ENCODE measurements around the gene ANP32E.
A peak's percentile ranks its signal among the peaks of the same experiment; 100 is the strongest.
"Not testable (repeated sequence)": the region's sequence is repeated elsewhere in the genome, so short reads cannot be mapped to it uniquely, and the experiment has no call there.

ANP32E gene

DNA sequence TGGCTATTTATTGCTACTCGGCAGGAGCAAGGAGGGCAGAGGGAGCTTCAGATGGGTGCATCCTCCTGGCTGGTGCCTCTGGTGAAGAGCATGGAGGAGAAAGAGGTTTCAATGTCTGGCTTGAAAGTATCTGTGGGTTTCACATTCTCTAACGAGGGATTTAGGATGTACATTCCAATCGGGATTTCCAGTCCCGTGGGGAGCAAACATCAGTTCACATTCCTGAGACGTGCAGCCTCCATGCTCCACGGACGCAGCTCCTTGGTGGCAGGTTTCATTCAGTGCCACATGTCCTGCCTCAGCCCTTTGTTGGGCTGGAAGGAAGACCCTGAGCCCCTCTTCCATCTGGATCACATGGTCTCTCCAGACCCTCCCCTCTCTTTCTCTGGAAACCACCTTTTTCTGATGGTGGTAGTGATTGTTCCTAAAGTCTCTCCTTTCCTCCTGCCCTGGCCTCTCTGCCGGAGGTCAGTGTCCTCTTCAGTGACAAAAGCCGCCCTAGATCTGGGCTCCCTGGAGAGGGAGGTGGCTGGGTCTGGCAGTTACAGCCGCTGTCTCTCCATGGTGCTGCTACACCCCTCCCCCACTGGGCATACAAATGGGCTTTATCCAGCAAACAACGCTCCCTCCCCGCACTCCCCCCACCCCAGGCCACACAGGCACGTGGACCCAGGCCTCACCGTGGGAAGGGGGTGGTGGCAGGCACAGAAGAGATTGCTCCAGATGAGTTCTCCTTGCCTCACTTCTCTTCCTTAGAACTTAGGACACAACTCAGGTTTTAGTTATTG lies 20.8 kb upstream of the ANP32E start:
- DNase-seq: peak; percentile 15 to 29

DNA sequence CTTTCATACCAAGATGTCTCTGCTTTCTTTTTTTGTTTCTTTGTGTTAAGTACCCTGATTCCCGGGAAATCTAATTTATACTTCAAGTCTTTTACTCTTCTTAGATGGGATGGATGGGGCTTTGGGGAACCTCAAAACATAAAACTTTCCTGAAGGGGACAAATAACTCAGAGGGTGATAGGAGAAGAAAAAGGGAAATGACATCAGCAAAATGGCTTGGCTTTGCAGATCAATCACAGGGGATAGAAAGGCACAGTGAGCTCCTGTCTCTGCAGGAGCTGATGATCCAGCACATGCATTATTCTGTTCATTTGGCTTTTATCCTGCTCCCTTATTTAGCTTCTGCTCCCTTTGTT lies 20.3 kb upstream of the ANP32E start:
- DNase-seq: no peak

DNA sequence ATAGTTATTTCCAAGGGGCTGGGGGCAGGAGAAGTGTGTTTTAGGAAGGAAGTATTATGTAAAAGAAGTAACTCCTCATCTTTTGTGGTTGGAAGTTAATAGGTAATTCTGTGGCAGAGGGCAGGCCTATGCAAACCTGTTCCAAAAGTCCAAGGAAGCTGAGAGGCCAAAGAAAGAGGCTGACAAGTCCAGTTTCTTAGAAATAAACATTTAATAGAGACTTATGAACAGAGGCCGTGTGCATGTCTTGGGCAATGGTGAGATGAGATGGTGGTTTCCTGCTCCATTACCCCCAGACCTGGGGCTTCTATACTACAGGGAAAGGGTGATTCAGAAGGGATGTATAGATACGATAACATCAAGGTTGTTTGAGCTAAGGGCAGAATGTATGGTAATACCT lies 14.0 kb upstream of the ANP32E start:
- DNase-seq: no peak

DNA sequence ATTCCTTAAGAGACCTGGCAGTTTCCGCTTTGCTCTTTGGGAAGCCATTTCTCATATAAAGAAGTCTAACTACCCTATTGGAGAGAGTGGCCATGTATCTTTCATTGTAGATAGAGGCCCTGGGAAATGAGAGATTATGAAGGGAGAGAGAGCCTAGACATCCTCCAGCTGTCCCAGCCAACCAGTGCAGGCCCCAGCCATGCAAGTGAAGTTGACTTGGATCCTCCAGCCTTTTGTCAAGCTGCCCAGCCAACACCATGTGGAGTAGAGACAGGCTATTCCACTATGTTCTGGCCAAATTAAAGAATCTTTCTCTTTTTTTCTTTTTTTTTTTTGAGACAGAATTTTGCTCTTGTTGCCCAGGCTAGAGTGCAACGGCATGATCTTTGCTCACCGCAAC lies 7.1 kb upstream of the ANP32E start:
- DNase-seq: no peak

DNA sequence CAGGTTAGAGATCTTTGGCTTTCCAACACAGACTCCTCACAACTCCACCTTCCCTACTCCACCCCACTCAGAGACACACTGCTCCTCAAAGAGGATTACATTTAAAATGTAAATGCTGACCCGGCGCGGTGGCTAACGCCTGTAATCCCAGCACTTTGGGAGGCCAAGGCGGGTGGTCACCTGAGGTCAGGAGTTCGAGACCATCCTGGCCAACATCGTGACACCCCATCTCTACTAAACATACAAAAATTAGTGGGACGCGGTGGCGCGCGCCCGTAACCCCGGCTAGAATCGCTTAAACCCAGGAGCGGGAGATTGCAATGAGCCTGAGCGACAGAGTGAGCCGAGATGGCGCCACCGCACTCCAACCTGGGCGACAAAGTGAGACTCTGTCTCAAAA lies 1.8 kb upstream of the ANP32E start:
- DNase-seq: no peak

DNA sequence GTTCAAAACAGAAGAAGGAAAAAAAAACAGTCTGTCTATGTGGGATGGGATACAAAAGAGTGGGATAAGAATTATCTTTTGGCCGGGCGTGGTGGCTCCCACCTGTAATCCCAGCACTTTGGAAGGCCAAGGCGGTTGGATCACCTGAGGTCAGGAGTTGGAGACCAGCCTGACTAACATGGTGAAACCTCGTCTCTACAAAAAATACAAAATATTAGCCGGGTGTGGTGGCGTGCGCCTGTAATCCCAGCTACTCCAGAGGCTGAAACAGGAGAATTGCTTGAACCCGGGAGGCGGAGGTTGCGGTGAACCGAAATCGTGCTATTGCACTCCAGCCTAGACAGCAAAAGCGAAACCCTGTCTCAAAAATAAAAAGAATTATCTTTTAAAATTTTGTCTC lies 1.3 kb upstream of the ANP32E start:
- not testable (repeated sequence) for DNase-seq

DNA sequence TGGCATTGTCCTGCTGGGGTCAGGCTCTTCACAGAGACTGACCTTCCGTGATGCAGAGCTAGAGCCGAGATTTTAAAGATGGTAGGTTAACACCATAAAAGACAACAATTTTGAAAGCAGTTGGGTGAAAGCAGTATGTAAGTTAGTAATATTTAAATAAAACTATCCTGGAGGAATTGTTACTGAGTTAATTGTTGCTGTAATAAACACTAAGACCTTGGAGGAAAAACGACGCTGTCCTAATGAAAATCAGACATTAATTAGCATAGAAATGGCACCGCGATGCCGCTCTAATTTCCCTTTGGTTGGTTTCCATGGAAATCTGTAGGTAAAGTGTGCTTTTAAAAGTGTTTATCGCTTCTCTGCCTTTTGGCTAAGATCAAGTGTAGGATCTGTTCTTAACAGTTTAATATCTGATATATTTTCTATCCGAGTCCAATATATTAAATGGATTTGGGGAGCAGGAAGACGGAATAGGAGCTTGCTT lies 745 bp upstream of the ANP32E start:
- no peak for DNase-seq

DNA sequence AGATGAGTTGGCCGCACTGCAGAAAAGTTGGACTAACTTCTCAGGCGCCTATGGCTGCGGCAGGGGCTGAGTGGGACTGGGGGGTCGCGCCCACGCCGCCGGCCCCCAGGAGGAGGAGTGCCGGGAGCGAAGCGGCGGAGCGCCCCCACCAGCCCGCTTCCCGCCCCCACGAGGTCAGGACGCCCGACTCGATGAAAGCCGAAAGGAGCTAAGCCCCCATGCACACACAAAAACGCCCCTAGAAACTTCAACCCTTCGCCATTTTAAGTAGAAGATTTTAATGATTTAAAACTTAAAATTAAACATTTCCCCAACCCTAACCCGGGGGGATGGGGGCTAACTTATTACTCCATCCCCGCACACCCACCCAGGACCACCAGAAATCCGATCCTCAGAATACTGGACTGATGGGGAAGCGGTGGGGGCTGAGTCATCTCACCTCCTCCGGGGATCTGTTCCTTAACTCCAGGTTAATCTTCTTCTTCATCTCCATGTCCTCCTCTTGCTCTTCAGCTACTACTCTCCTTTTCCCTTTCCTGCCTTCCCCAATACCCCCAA lies 539 bp downstream of the ANP32E start:
- peak in 1 of 2 donors; percentile 21 for DNase-seq

DNA sequence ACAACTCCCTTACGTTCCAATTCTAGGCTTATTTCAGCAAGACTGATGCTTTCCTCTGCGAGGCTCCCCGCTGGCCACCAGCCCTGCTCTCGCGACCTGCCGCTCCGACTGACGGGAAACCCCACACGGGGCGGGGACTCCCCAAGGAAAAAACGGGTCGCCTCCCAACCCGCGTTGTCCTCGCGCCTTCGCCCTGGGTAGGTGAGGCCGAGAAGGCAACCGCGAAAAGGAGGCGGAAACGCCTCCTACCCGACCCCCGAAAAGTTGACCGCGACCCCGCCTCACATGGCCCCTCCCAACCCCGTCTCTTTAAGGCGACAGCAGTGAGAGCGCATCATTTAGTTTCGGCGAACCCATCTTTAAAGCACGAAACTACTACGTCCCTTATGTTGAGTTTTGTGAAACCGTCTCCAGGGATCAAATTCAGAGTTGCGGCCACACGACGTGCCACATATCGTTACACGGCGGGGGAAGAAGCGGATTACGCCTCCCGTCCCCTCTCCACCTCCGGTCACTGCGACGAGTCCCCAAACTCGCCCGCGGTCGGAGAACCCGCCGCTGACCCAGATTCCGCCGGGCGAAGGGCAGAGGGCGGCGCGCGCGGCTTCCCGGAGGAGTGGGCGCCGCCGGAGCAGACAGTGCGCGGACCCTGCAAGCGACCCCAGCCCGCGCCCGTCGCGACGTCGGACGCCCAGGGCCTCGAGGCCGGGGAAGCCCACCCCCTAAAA lies 1.2 kb downstream of the ANP32E start:
- peak; percentile 75 to 78 for DNase-seq

DNA sequence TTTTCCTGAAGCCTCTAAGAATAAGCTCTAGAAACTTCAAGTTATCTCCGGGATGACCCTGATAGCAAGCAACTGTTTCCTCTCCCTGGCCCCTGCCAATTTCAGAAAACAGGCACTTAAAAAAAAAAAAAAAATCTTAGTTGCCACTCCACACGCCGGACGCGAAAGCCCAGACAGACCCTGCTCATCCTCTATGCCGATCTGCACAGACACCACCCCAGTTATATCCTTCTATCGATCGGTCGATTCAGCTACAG lies 1.7 kb downstream of the ANP32E start:
- no peak for DNase-seq

DNA sequence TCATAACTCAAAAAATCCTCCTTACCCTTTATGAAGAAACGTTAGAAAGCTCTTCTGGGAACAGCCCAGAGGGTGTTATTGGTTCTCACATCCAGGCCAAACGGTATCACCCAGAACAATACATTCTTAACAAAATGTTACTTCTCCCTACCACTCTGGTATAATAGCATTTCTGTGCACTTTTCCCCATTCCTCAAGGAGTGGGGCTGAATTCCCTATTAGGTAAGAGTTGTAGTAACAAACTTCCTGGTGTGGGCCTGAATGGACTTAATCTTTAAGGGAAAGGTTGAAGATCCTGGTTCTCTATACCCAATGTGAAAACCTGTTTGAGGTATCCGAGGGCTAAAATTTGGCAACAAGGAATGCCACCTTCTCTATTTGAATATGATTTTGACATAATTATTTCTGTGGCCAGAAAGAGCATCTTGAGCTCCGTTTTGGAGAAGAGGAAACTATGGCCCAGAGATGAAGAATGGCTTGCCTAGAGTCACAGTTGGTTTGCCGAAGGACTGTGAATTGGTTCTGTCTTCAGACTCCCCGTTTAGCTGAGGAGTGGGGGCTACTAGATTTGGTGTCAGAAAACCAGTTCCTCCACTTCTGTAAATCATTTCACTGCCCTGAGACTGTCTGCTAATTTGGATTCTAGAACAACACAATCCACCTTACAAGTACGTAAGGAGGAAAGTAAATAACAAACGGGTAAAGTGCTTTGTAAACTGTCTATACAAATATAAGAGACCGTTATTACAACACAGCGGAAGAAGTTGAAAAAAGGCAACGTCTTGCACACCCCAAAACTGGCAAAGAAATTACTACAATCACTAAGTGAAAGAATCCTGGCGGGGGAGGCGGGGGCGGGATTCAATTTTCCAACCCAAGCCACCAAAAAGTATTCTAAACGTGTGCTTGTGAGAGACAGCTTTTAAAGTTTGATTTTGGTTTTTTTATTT lies 2.3 kb downstream of the ANP32E start:
- peak; percentile 39 to 56 for DNase-seq

DNA sequence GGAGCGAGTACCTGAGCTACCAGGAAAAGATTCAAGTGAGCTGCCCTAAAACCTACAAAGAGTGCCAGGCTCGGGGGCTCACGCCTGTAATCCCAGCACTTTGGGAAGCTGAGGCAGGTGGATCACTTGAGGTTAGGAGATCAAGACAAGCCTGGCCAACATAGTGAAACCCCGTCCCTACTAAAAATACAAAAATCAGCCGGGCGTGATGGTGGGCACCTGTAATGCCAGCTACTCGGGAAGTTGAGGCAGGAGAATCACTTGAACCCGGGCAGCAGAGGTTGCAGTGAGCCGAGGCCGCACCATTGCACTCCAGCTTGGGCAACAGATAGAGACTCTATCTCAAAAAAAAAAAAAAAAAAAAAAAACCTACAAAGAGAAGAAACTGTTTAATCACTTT lies 3.0 kb downstream of the ANP32E start:
- DNase-seq: not testable (repeated sequence)

DNA sequence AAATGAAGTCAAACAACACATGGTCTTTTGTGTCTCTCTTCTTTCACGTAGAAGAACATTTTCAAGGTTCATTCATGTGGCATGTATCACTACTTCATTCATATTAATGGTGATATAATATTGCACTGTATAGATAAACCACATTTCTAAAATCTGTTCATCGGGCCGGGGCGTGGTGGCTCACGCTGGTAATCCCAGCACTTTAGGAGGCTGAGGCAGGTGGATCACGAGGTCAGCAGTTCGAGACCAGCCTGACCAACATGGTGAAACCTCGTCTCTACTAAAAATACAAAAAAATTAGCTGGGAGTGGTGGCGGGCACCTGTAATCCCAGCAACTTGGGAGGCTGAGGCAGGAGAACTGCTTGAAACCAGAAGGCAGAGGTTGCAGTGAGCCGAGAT lies 7.7 kb downstream of the ANP32E start:
- not testable (repeated sequence) for DNase-seq

DNA sequence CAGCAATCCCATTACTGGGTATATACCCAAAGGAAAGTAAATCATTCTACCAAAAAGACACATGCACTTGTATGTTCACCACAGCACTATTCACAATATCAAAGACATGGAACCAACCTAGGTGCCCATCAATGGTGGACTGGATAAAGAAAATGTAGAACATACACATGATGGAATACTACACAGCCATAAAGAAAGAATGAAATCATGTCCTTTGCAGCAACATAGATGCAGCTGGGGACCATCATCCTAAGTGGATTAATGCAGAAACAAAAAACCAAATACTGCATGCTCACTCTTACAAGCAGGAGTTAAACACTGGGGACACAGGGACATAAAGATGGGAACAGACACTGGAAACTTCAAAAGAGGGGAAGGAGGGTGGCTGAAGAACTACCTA lies 8.7 kb downstream of the ANP32E start:
- no peak for DNase-seq

DNA sequence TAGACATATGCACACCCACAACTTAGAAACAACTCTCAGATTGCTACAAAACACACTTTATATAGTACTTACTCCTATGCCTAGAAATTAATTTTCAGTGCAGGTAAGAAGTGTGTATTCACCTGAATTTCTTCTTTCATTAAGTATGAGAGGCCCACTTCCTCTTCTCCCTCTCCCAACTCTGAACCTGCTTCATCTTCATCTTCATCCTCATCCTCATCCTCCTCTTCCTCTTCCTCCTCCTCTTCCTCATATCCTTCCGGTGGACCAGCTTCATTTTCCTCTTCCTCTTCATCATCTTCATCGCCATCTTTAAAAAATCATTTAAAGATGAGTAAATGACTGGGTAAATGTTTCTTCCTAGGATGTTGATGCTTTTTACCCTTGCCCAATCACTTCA lies 9.4 kb downstream of the ANP32E start:
- DNase-seq: no peak

DNA sequence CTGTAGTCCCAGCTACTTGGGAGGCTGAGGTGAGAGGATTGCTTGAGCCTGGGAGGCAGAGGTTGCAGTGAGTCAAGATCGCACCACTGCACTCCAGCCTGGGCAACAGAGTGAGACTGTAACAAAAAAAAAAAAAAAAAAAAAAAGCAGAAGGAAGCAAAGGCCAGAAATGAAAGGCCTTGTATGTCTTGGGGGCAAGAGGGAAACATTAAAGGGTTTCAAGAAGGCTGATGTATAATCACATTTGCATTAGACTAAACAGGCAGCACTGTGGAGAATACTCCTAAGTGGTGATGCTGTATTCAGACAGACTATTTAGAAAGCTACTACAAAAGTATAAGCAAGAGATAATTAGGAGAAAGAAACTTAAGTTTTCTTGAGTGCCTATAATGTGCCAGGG lies 10.4 kb downstream of the ANP32E start:
- DNase-seq: no peak

DNA sequence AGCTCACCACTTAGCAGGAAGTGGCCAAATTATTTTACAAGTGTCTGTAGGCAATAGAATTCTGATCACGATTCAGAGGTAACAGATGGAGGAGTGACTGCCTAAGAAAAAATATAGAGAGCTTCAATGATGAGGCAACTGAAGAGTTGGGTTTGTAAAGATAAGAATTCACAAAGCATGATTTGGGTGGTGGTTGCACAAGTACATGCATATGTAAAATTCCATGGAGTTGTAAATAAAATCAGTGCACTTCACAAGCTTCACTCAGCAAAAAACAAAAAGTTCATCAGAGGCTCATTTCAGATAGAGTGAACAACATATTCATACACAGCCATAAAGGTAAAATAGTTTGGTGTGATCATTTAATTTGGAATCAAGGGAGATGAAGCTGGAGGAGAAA lies 10.9 kb downstream of the ANP32E start:
- no peak for DNase-seq

DNA sequence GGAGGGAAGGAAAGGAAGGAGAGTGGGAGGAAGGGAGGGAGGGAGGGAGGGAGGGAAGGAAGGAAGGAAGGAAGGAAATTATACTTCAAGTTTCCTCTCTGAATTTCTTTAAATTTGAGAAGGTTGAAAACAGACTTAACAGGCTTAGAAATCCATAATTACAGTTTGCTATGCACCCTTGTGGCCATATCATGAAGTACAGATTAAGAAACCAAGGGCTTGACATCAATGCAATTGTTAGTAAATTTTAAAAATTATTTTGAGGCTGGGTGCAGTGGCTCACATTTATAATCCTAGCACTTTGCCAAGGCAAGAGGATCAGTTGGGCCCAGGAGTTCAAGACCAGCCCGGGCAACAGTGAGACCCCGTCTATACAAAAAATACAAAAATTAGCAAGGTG lies 14.4 kb downstream of the ANP32E start:
- peak; percentile 11 to 40 for DNase-seq

DNA sequence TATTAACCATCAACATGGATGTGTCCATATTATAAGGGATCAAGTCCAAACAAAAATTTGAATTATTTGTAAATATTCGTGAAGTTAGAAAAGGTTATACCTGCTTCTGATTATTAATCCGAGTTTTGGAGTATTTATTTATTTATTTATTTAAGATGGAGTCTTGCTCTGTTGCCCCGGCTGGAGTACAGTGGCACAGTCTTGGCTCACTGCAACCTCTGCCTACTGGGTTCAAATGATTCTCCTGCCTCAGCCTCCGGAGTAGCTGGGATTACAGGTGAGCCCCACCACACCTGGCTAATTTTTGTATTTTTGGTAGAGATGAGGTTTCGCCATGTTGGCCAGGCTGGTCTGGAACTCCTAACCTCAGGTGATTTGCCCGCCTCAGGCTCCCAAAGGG lies 20.1 kb downstream of the ANP32E start:
- not testable (repeated sequence) for DNase-seq

DNA sequence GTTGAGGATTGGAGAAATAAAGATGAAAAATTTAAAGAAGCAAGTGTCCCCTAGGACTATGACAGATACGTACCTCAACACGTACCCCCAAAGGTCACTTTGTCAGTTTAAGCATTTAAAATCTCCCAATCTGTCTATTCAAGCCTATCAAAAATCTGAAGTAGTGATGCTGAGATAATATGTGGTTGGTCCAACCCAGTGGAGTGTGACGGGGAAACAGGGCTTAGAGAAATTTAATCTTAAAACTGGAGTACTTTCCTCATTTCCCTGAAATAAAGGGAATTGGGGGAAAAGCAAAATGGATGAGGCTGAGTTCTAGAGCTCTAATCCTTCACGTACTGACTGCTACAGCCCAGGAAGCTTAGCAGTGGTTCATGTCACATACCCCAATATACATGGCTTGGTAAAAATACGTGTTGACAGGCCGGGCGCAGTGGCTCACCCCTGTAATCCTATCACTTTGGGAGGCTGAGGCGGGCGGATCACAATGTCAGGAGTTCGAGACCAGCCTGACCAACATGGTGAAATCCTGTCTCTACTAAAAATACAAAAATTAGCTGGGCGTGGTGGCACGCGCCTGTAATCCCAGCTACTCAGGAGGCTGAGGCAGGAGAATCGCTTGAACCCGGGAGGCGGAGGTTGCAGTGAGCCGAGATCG lies 21.7 kb downstream of the ANP32E start:
- DNase-seq: not testable (repeated sequence)

DNA sequence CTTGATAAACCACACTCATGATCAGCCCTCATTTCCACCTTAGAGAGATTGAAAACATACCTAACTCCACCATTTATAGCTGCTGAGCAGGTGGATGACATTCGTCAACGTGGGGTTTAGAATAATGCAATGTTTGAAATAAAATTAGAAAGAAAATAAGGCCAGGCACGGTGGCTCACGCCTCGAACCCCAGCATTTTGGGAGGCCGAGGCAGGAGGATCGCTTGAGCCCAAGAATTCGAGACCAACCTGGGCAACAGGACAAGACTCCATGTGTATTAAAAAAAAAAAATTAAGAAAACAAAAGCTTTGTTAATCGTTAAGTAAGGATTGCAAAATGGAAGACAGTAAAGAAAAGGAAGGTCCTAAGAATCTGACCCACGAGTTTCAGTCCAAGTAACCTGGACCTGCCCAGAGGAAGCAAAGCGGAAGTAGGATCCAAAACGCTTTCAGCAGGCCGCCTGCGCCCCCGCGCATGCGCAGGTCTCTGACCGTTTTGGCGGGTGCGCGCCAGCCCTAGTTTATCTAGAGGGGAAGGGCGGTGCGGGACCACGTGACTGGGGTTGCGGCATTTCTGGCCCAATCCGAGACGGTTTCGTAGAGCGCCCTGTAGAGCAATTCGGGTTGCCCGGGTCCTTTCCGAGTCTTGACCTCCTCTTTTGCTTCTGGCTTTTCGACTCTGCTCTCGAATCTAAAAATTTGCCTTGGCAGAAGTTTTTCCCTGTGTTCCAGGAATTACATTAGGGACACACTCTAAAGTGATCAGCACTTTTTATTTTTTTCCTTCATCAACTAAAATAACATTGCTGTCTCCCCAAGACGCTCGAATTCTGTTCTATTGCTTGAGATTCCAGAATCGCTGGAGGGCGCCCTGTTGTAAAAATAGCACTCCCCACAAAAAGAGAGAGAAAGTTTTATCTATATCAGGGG lies 22.5 kb downstream of the ANP32E start:
- DNase-seq: peak; percentile 99
